ENCODE results near the gene DPAGT1. TPM values are rescaled to one million over a fixed set of nuclear protein-coding genes. Genes with fewer than 3 reads are reported as not detected.
A peak's percentile ranks its signal among the peaks of the same experiment; 100 is the strongest.

The DPAGT1 gene
- total RNA-seq: 10 to 100 TPM in 2 of 4 donors, 1 to 10 TPM in 2; 2.8 to 30.6 (median 16.9) TPM

DNA sequence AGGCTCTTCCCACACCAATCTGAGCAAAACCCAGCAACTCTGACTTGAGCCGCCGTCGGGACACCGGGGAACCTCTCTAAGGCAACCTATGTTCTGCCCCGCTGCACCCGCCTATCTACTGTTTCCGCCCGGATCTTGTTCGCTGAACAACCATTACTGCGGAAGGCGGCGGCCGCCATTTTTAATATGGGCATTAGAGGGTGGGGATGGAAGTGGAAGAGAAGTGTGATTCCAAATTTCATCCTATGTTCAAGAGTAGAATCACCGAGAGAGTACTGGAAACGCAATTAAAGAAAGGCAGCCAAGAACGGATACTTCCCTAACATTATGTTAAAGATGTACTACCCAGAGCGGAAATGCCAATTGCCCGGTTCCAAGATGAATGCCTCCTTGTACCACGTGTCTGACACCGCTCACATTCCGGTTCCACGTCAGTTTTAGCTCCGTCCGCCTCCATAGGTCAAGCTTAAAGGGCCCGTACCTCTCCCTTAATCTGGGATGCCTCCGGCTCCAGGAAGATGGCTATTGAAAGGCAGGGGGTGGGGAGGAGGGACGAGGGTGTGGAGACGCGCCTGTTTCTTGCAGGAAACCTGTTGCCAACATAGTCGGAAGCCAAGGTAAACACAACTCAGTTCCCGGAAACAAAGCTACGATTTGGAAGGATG lies at the start of gene DPAGT1:
TSS of gene DPAGT1 (minus strand) at position 95 of the 665 bp plus-strand sequence. CDS start 198 bp downstream, outside the sequence.
- intact Hi-C loops (cut with DNase I; ENCODE audit: low total_unique reads): no loop called here
- TF ChIP-seq POLR2A (IDR thresholded peaks at IDR 0.05) (peak in 1 of 2 donors; percentile 40), CTCF (IDR thresholded peaks at IDR 0.05) (no peak)
- Histone ChIP-seq H3K9me3 (no peaks in the 10 kb centered on the region), H3K4me1 (peaks cover 0 to 17% of the 10 kb centered on the region in 2 donors), H3K36me3 (no peaks in the 10 kb centered on the region), H3K4me3 (peak within 1 kb of the TSS; percentile 63 to 86), H3K27me3 (no peaks in the 10 kb centered on the region), H3K27ac (peak within 1 kb of the TSS; percentile 92 to 97)
- DNase-seq: peak; percentile 88 to 95

DNA sequence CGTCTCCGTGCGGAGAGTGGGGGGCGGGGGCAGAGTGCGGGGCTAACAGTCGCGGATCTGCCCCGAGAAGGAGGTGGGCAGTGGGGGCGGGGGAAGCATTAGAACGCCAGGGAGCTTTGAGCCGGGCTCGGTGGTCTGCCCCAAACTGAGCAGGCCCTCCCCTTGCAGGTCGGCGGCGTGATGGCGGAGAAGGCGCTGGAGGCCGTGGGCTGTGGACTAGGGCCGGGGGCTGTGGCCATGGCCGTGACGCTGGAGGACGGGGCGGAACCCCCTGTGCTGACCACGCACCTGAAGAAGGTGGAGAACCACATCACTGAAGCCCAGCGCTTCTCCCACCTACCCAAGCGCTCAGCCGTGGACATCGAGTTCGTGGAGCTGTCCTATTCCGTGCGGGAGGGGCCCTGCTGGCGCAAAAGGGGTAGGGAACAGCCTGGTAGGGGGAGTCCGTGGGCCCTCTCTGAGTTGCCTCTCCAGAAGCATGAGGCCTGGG lies 48.2 kb upstream of the DPAGT1 start:
- intact Hi-C loops (cut with DNase I; ENCODE audit: low total_unique reads): no loop called here

DNA sequence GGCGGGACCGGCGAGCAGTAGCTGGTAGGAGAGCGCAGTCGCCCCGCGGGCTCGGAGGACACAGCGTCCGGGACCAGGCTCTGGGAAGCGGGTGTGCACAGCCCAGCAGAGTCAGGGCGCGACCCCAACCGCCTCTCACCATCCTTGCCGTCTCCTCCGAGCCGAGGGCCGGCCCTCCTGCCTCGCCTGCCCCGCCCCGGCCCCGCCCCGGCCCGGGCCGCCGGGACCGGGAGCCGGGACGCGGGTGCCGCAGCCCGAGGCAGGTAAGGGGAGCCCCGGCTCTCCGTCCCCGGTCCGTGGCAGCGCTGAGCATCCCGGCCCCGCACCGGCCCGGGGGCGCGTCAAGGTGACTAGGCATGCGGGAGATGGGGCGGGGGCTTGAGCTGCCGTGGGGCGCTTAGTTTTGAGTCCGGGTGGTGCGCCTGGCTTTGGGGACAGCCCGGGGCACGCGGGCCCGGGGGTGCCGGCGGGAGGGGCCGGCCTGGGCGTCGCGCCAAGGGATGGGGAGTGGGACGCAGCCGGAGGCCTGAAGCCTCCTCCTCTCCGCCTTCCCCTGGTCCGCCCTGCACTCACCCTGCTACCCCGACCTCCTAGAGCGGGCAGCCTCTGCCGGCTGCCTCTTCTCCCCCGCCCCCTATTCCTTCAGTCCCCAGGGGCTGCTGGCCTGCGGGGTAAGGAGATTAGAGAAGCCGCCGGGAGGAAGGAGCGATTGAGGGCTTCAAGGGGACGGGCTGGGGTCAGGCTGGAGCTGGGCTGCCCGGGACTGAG lies 47.5 kb upstream of the DPAGT1 start, which contains the start of gene ABCG4:
TSS of gene ABCG4 (plus strand) at position 35 of the 768 bp plus-strand sequence. CDS start 914 bp downstream, outside the sequence.
- H3K9me3 ChIP-seq: no peaks in the 10 kb centered on the region
- H3K36me3 ChIP-seq: no peaks in the 10 kb centered on the region
- intact Hi-C loops (cut with DNase I; ENCODE audit: low total_unique reads): no loop called here
- H3K4me1 ChIP-seq: peaks cover 0 to 7% of the 10 kb centered on the region in 2 donors
- no peak for TF ChIP-seq POLR2A (IDR thresholded peaks at IDR 0.05)
- TF ChIP-seq CTCF (IDR thresholded peaks at IDR 0.05): no peak
- no peak within 1 kb of the TSS for H3K27ac ChIP-seq
- H3K4me3 ChIP-seq: peak within 1 kb of the TSS; percentile 32 to 50
- H3K27me3 ChIP-seq: no peaks in the 10 kb centered on the region
- no peak for DNase-seq

More for the DNA sequence above, 48.2 kb upstream of the DPAGT1 start:
- Histone ChIP-seq H3K27me3 (no peaks in the 10 kb centered on the region), H3K4me3 (peak overlapping the region; percentile 32 to 50), H3K9me3 (no peaks in the 10 kb centered on the region), H3K27ac (no peak overlapping the region), H3K36me3 (no peaks in the 10 kb centered on the region), H3K4me1 (peaks cover 0 to 7% of the 10 kb centered on the region in 2 donors)
- no peak for DNase-seq
- TF ChIP-seq CTCF (IDR thresholded peaks at IDR 0.05): no peak
- no peak for TF ChIP-seq POLR2A (IDR thresholded peaks at IDR 0.05)

DNA sequence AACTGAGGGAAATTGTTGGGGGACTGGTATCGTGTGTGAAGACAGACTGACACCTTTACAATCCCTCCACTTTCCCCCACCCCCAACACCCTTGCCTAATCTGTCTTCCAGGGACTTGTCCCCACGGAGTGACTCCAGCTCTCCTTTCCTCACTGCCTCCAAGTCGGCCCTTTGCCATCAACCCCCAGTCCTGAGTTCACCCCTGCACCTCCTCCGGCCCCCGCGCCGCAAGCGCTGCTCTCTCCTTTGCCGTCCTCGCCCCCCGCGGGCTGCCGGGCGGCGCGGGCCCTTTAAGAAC lies 47.0 kb upstream of the DPAGT1 start:
- H3K36me3 ChIP-seq: no peaks in the 10 kb centered on the region
- intact Hi-C loops (cut with DNase I; ENCODE audit: low total_unique reads): no loop called here
- no peak overlapping the region for H3K27ac ChIP-seq
- DNase-seq: no peak
- TF ChIP-seq CTCF (IDR thresholded peaks at IDR 0.05) (no peak), POLR2A (IDR thresholded peaks at IDR 0.05) (no peak)
- H3K9me3 ChIP-seq: no peaks in the 10 kb centered on the region
- peaks cover 0 to 7% of the 10 kb centered on the region in 2 donors for H3K4me1 ChIP-seq
- H3K4me3 ChIP-seq: peak overlapping the region; percentile 32 to 50
- no peaks in the 10 kb centered on the region for H3K27me3 ChIP-seq

Measured in uterus (tissue), 4 donors.